NT2/D1 (cell line): ENCODE data around the gene ATG2A.

Experiments used
- SUZ12 ChIP-seq: IDR thresholded peaks from 2 replicates; pipeline ENCODE4 v1.6.1; 2011; ENCODE audit not compliant: insufficient read length, insufficient read depth; ENCODE audit errors: extremely low read depth
- YY1 ChIP-seq: IDR thresholded peaks from 2 replicates; pipeline ENCODE4 v1.6.1; 2011; ENCODE audit not compliant: insufficient read length, insufficient read depth
- ZNF274 ChIP-seq: IDR thresholded peaks from 2 replicates; pipeline ENCODE4 v1.6.1; 2011; ENCODE audit warnings: mild to moderate bottlenecking, low read depth, low read length

- no peak for TF ChIP-seq ZNF274
- TF ChIP-seq YY1: no peak
- TF ChIP-seq SUZ12: no peak
These were observed 71.8 kb downstream of the ATG2A start for GRCh38 chr11:64845129-64845775.
